SK-N-MC (cell line): ENCODE data around the gene CACNA1H.
"Not testable (repeated sequence)": the region's sequence is repeated elsewhere in the genome, so short reads cannot be mapped to it uniquely, and the experiment has no call there.

Experiments
- EZH2 ChIP-seq: fragments of 200-600 bp; sonication (generic); IDR thresholded peaks from one replicate; pipeline ENCODE4 v1.6.1; 2017; ENCODE audit warnings: antibody characterized with exemption
- FOXP2 ChIP-seq: optimal IDR thresholded peaks from 2 replicates; pipeline ENCODE3; 2011; ENCODE audit warnings: mild to moderate bottlenecking, moderate library complexity; ENCODE audit not compliant: insufficient read depth; ENCODE audit errors: extremely low read length, control extremely low read depth
- POLR2AphosphoS5 ChIP-seq: IDR thresholded peaks from 2 replicates; pipeline ENCODE4 v1.6.1; 2012; ENCODE audit warnings: mild to moderate bottlenecking, low read depth, low read length, borderline replicate concordance

DNA sequence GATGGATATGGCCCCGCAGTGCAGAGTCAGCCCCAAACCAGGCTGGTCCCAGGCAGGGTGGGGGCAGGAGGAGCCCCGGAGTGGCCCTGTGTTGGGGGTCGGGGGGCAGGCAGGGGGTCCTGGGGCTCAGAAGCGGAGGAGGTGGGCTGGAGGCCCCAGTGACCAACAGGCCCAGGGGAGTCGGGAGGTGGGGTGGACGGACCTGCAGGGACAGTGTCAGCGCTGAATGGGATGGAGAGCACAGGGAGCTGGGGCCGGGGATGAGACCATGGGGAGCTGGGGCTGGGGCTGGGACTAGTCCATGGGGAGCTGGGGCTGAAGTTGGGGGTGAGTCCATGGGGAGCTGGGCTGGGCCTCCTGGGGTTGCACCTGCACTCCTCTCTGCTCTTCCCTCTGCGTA is 86.7 kb downstream of the CACNA1H start:
- not testable (repeated sequence) for TF ChIP-seq POLR2AphosphoS5, EZH2, FOXP2
